ENCODE data around the gene ATP6AP2.

GRCh38 chrX:40623665-40624064 is 42.9 kb downstream of the ATP6AP2 start:
- TF ChIP-seq CTCF (IDR thresholded peaks at IDR 0.05), result no peak
- no peak for TF ChIP-seq POLR2A (IDR thresholded peaks at IDR 0.05)

Data from adrenal gland (tissue), 5 donors.